K562 (cell line): Measurements from ENCODE around the gene LYPD5. TPM values are rescaled to one million over a fixed set of nuclear protein-coding genes. Genes with fewer than 3 reads are reported as not detected.

Source experiments
- BRF1 ChIP-seq: IDR thresholded peaks from 3 replicates; pipeline ENCODE4 v1.6.1; 2011; ENCODE audit warnings: borderline replicate concordance, mild to moderate bottlenecking; ENCODE audit not compliant: insufficient read length; ENCODE audit errors: extremely low read depth
- ETV1 ChIP-seq: fragments of 450-650 bp; conservative IDR thresholded peaks from 2 replicates; pipeline ENCODE4 v1.6.1; 2016; ENCODE audit warnings: missing genetic modification characterization, control low read depth, low read depth, missing compliant biosample characterization
- HDAC2 ChIP-seq: fragments of 450-650 bp; IDR thresholded peaks from 2 replicates; pipeline ENCODE4 v1.6.1; 2016; ENCODE audit warnings: mild to moderate bottlenecking
- HEY1 ChIP-seq: fragments of 250-450 bp; sonication (Bioruptor Pico); IDR thresholded peaks from 2 replicates; pipeline ENCODE4 v1.5.0; 2020; ENCODE audit warnings: mild to moderate bottlenecking, moderate library complexity, borderline replicate concordance
- HNRNPK ChIP-seq: fragments of 200-400 bp; formaldehyde crosslinking; IDR thresholded peaks from one replicate; pipeline ENCODE4 v1.6.1; 2018; ENCODE audit warnings: mild to moderate bottlenecking, low read depth, low read length; ENCODE audit not compliant: poor library complexity, severe bottlenecking
- L3MBTL2 ChIP-seq: fragments of 450-650 bp; IDR thresholded peaks from 2 replicates; pipeline ENCODE4 v1.6.1; 2016; ENCODE audit warnings: mild to moderate bottlenecking, moderate library complexity
- LARP7 ChIP-seq: fragments of 450-650 bp; IDR thresholded peaks from 2 replicates; pipeline ENCODE4 v1.6.1; 2016
- MED1 ChIP-seq: sonication (generic); formaldehyde crosslinking; IDR thresholded peaks from 2 replicates; pipeline ENCODE4 v1.8.1; 2023; ENCODE audit warnings: missing genetic modification reagents, borderline replicate concordance
- NCOA6 ChIP-seq: fragments of 450-650 bp; IDR thresholded peaks from 2 replicates; pipeline ENCODE4 v1.6.1; 2017; ENCODE audit warnings: mild to moderate bottlenecking
- NFRKB ChIP-seq: fragments of 450-650 bp; IDR thresholded peaks from 2 replicates; pipeline ENCODE4 v1.6.1; 2016; ENCODE audit warnings: low read depth
- OTX1 ChIP-seq: fragments of 450-650 bp; formaldehyde crosslinking; IDR thresholded peaks from 2 replicates; pipeline ENCODE4 v1.4.0; 2022; ENCODE audit warnings: mild to moderate bottlenecking
- POLR2AphosphoS2 ChIP-seq: IDR thresholded peaks from 2 replicates; pipeline ENCODE4 v1.6.1; 2012; ENCODE audit warnings: low read length, improper control_type of control experiment
- SAFB2 ChIP-seq: fragments of 200-400 bp; formaldehyde crosslinking; IDR thresholded peaks from 2 replicates; pipeline ENCODE4 v1.6.1; 2018; ENCODE audit warnings: borderline replicate concordance, low read length, low read depth, moderate library complexity; ENCODE audit not compliant: severe bottlenecking
- SMAD2 ChIP-seq: fragments of 150-350 bp; IDR thresholded peaks from 2 replicates; pipeline ENCODE4 v1.6.1; 2014; ENCODE audit warnings: low read depth, mild to moderate bottlenecking, low read length
- ZNF551 ChIP-seq: fragments of 250-450 bp; sonication (Bioruptor Pico); IDR thresholded peaks from 2 replicates; pipeline ENCODE4 v1.5.0; 2021; ENCODE audit warnings: mild to moderate bottlenecking, moderate library complexity
- polyA plus RNA-seq, 8 experiments: library from polyadenylated mRNA; depleted of rRNA in 4 of 8; stranded (reverse) in 5 of 8; unstranded in 3 of 8; fragments of >200 nt; fragmentation: Nextera tagmentation in 2 of 8; fragmentation: Illumina TruSeq in 1 of 8; extraction: Ambion mirVana in 2 of 8; extraction: Trizol in 1 of 8; gene quantifications; 2 replicates each; pipeline versions ENCODE4 v1.2.1 to v1.2.3, GENCODE V29; 2011 to 2014; ENCODE audit warnings: inconsistent platforms in 1 of 8, missing spikeins in 1 of 8
- total RNA-seq, 7 experiments: library from RNA; depleted of rRNA in 6 of 7; stranded (reverse); fragments of >200 nt in 6 of 7; fragmentation: Illumina TruSeq in 2 of 7; extraction: Trizol in 2 of 7; gene quantifications; 2 replicates each; pipeline versions ENCODE4 v1.2.1 to v1.2.3, GENCODE V29; 2011 to 2021; ENCODE audit warnings: low replicate concordance in 1 of 7
- TF ChIP-seq, protein P1 (sequence below): fragments of 150-350 bp; conservative IDR thresholded peaks from 2 replicates; pipeline ENCODE4 v1.6.1; 2014; ENCODE audit warnings: low read length
- TF ChIP-seq, protein P2 (sequence below): fragments of 250-450 bp; sonication (Bioruptor Pico); IDR thresholded peaks from 2 replicates; pipeline ENCODE4 v1.4.0; 2020; ENCODE audit warnings: mild to moderate bottlenecking, moderate library complexity, borderline replicate concordance
- TF ChIP-seq, protein P3 (sequence below): fragments of 450-650 bp; IDR thresholded peaks from 2 replicates; pipeline ENCODE4 v1.6.1; 2017; ENCODE audit warnings: antibody characterized with exemption, mild to moderate bottlenecking

LYPD5 gene
- total and polyA plus RNA-seq, 9 of the 15 experiments (the other 6 are each of a cell fraction or from before 2014, with no cell fraction given), result 0.03 to 0.22 (median 0.10) TPM; not detected in 3

DNA sequence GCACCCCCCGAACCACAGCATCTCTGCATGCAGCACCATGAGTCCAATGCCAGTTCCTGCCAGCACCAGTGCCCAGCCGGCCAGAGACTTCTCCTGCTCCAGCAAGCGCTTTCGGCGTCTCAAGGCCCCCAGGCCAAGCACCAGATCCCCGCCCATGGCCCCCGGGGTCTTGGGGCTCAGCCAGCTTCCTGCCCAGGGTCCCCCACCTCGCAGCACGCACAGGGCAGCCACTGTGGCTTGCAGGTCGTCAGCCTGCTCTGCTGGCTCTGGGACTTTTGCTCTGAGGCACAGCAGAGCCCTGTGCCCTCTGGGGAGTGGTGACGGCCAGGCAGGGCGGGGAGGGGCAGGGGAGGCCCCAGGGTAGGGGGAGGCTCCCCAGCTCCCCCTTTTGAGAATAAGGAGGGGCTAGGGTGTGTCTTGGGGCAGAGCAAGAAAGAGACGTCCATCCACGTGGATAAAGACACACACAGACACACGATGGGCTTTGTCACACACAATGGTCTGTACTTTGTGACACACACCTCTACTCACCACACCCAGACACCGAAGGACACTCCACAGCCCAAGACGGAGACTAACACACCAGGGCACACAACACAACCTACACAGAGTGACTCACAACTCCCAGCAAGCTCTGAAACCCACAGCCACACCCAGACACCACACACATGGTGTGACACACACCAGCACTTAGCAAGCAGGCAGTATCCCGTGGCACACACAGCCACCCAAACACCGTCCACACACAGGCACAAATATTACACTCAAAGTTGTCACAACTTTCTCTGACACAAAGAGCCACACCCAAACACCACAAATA, 21.3 kb downstream of the LYPD5 start, which contains the start of gene KCNN4 (continued):
- TF ChIP-seq, protein P1, sequence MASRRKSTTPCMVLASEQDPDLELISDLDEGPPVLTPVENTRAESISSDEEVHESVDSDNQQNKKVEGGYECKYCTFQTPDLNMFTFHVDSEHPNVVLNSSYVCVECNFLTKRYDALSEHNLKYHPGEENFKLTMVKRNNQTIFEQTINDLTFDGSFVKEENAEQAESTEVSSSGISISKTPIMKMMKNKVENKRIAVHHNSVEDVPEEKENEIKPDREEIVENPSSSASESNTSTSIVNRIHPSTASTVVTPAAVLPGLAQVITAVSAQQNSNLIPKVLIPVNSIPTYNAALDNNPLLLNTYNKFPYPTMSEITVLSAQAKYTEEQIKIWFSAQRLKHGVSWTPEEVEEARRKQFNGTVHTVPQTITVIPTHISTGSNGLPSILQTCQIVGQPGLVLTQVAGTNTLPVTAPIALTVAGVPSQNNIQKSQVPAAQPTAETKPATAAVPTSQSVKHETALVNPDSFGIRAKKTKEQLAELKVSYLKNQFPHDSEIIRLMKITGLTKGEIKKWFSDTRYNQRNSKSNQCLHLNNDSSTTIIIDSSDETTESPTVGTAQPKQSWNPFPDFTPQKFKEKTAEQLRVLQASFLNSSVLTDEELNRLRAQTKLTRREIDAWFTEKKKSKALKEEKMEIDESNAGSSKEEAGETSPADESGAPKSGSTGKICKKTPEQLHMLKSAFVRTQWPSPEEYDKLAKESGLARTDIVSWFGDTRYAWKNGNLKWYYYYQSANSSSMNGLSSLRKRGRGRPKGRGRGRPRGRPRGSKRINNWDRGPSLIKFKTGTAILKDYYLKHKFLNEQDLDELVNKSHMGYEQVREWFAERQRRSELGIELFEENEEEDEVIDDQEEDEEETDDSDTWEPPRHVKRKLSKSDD, result no peak
- TF ChIP-seq, protein P2, sequence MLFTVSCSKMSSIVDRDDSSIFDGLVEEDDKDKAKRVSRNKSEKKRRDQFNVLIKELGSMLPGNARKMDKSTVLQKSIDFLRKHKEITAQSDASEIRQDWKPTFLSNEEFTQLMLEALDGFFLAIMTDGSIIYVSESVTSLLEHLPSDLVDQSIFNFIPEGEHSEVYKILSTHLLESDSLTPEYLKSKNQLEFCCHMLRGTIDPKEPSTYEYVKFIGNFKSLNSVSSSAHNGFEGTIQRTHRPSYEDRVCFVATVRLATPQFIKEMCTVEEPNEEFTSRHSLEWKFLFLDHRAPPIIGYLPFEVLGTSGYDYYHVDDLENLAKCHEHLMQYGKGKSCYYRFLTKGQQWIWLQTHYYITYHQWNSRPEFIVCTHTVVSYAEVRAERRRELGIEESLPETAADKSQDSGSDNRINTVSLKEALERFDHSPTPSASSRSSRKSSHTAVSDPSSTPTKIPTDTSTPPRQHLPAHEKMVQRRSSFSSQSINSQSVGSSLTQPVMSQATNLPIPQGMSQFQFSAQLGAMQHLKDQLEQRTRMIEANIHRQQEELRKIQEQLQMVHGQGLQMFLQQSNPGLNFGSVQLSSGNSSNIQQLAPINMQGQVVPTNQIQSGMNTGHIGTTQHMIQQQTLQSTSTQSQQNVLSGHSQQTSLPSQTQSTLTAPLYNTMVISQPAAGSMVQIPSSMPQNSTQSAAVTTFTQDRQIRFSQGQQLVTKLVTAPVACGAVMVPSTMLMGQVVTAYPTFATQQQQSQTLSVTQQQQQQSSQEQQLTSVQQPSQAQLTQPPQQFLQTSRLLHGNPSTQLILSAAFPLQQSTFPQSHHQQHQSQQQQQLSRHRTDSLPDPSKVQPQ (CRISPR knock-in tag), result no peak
- TF ChIP-seq HEY1 (CRISPR knock-in tag) (no peak), SMAD2 (no peak), POLR2AphosphoS2 (no peak), HNRNPK (no peak), BRF1 (no peak), NCOA6 (no peak), MED1 (CRISPR knock-in tag) (no peak), ZNF551 (CRISPR knock-in tag) (no peak), L3MBTL2 (peak; percentile 58; the same call in 1 of the 2 replicates), ETV1 (no peak), NFRKB (0 out of 2 replicates have a peak, but pooled peaks have one; percentile 43), OTX1 (CRISPR knock-in tag) (no peak), HDAC2 (peak; percentile 46; the same call in 1 of the 2 replicates), SAFB2 (no peak), LARP7 (0 out of 2 replicates have a peak, but pooled peaks have one; percentile 47)
- TF ChIP-seq, protein P3, sequence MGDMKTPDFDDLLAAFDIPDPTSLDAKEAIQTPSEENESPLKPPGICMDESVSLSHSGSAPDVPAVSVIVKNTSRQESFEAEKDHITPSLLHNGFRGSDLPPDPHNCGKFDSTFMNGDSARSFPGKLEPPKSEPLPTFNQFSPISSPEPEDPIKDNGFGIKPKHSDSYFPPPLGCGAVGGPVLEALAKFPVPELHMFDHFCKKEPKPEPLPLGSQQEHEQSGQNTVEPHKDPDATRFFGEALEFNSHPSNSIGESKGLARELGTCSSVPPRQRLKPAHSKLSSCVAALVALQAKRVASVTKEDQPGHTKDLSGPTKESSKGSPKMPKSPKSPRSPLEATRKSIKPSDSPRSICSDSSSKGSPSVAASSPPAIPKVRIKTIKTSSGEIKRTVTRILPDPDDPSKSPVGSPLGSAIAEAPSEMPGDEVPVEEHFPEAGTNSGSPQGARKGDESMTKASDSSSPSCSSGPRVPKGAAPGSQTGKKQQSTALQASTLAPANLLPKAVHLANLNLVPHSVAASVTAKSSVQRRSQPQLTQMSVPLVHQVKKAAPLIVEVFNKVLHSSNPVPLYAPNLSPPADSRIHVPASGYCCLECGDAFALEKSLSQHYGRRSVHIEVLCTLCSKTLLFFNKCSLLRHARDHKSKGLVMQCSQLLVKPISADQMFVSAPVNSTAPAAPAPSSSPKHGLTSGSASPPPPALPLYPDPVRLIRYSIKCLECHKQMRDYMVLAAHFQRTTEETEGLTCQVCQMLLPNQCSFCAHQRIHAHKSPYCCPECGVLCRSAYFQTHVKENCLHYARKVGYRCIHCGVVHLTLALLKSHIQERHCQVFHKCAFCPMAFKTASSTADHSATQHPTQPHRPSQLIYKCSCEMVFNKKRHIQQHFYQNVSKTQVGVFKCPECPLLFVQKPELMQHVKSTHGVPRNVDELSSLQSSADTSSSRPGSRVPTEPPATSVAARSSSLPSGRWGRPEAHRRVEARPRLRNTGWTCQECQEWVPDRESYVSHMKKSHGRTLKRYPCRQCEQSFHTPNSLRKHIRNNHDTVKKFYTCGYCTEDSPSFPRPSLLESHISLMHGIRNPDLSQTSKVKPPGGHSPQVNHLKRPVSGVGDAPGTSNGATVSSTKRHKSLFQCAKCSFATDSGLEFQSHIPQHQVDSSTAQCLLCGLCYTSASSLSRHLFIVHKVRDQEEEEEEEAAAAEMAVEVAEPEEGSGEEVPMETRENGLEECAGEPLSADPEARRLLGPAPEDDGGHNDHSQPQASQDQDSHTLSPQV, result peak; percentile 79
